Measurements from ENCODE around the gene LRRC37A.
"Not testable (repeated sequence)": the region's sequence is repeated elsewhere in the genome, so short reads cannot be mapped to it uniquely, and the experiment has no call there.

LRRC37A gene

GRCh38 chr17:46273541-46274236 lies 21.2 kb upstream of the LRRC37A start:
- no peak overlapping the region for H2AFZ ChIP-seq (ENCODE audit: low read depth, low read length)
- no peaks in the 10 kb centered on the region for H3K4me1 ChIP-seq (ENCODE audit: insufficient read depth, low read length)
- peaks cover 11% of the 10 kb centered on the region for H3K27me3 ChIP-seq (ENCODE audit: insufficient read depth, low read length)
- no peaks in the 10 kb centered on the region for H3K9me3 ChIP-seq (ENCODE audit: low read length)
- no peak overlapping the region for H3K4me3 ChIP-seq (ENCODE audit: low read length)
- H3K36me3 ChIP-seq (ENCODE audit: insufficient read depth, low read length), result no peaks in the 10 kb centered on the region

GRCh38 chr17:46274238-46274637 lies 20.7 kb upstream of the LRRC37A start:
- no peak overlapping the region for H3K4me3 ChIP-seq (ENCODE audit: low read length)
- peaks cover 11% of the 10 kb centered on the region for H3K27me3 ChIP-seq (ENCODE audit: insufficient read depth, low read length)
- H2AFZ ChIP-seq (ENCODE audit: low read depth, low read length), result no peak overlapping the region
- no peaks in the 10 kb centered on the region for H3K36me3 ChIP-seq (ENCODE audit: insufficient read depth, low read length)
- H3K9me3 ChIP-seq (ENCODE audit: low read length), result no peaks in the 10 kb centered on the region
- H3K4me1 ChIP-seq (ENCODE audit: insufficient read depth, low read length), result no peaks in the 10 kb centered on the region

DNA sequence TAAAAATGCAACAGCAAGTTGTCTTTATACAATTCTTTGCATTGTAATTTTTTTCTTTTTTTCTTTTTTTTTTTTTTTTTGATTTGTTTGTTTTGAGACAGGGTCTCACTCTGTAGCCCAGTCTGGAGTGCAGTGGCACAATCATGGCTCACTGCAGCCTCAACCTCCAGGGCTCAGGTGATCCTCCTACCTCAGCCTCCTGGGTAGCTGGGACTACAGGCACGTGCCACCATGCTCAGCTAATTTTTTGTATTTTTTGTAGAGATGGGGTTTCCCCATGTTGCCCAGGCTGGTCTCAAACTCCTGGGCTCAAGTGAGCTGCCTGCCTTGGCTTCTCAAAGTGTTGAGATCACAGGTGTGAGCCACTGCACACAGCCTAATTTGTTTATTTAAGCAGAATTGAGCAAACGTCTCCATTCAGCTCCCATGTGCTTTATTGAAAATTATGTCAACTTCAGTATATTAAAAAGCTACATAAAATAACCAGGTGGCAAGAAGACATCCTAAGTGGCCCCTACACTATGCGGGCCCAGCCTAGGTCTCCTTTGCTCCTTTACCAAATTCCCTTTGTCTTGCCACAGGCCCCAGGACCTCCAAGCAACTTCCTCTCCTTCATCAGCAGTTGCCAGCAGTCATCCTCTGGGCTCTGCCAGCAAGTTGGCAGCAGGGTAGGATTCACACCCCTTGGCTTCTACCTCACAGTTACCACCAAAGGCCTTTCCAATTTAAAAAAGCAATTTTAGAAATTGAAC lies 18.0 kb upstream of the LRRC37A start:
- H2AFZ ChIP-seq (ENCODE audit: low read depth, low read length); H3K36me3 ChIP-seq (ENCODE audit: insufficient read depth, low read length); H3K4me1 ChIP-seq (ENCODE audit: insufficient read depth, low read length); H3K9me3 ChIP-seq (ENCODE audit: low read length); H3K4me3 ChIP-seq (ENCODE audit: low read length); H3K27me3 ChIP-seq (ENCODE audit: insufficient read depth, low read length): not testable (repeated sequence)

DNA sequence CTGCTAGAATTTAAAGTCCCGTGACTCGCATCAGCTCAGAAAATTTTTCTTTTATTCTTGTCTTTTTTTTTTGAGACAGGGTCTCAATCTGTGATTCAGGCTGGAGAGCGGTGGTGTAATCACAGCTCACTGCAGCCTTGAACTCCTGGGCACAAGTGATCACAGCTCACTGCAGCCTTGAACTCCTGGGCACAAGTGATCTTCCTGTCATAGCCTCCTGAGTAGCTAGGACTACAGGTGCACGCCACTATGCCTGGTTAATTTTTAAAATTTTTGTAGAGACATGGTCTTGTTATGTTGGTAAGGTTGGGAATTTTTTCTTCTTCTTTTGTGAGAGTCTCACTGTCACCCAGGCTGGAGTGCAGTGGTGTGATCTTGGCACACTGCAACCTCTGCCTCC lies 13.6 kb upstream of the LRRC37A start:
- not testable (repeated sequence) for H3K36me3 ChIP-seq (ENCODE audit: insufficient read depth, low read length); H2AFZ ChIP-seq (ENCODE audit: low read depth, low read length); H3K4me1 ChIP-seq (ENCODE audit: insufficient read depth, low read length); H3K4me3 ChIP-seq (ENCODE audit: low read length); H3K27me3 ChIP-seq (ENCODE audit: insufficient read depth, low read length); H3K9me3 ChIP-seq (ENCODE audit: low read length)

DNA sequence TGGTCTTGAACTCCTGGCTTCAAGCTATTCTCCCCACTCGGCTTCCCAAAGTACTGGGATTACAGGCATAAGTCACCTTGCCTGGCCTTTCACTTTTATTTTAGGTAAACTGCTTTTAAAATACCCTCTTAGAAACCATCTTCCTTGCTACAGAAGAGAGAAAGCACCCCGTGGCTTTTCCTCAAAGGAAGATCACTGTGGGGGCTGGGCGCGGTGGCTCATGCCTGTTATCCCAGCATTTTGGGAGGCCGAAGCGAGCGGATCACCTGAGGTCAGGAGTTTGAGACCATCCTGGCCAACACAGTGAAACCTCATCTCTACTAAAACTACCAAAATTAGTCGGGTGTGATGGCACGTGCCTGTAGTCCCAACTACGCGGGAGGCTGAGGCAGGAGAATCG lies 12.3 kb upstream of the LRRC37A start:
- not testable (repeated sequence) for H2AFZ ChIP-seq (ENCODE audit: low read depth, low read length); H3K4me3 ChIP-seq (ENCODE audit: low read length); H3K36me3 ChIP-seq (ENCODE audit: insufficient read depth, low read length); H3K9me3 ChIP-seq (ENCODE audit: low read length); H3K27me3 ChIP-seq (ENCODE audit: insufficient read depth, low read length); H3K4me1 ChIP-seq (ENCODE audit: insufficient read depth, low read length)

GRCh38 chr17:46284467-46284866 lies 10.5 kb upstream of the LRRC37A start:
- not testable (repeated sequence) for H3K4me1 ChIP-seq (ENCODE audit: insufficient read depth, low read length)

DNA sequence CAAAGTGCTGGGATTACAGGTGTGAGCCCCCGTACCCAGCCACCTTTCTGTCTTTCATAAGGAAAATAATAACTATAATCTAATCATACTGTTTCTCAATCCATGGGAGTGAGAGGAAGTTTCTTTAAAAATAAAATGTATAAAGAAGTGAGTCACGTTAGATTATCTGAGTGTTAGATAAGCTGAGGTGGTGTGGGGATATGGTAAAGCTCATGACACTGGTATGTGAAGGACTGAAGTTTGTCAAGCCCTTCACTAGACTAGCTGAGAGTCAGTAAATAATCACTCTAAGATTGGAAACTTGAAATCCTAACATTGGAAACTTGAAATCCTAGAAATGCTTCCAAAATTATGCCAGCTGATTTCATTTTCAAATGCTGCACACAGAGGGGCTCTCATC lies 9.4 kb upstream of the LRRC37A start:
- not testable (repeated sequence) for H2AFZ ChIP-seq (ENCODE audit: low read depth, low read length); H3K36me3 ChIP-seq (ENCODE audit: insufficient read depth, low read length); H3K27me3 ChIP-seq (ENCODE audit: insufficient read depth, low read length); H3K4me3 ChIP-seq (ENCODE audit: low read length); H3K9me3 ChIP-seq (ENCODE audit: low read length); H3K4me1 ChIP-seq (ENCODE audit: insufficient read depth, low read length)

More at GRCh38 chr17:46284467-46284866, 10.5 kb upstream of the LRRC37A start:
- H3K27me3 ChIP-seq (ENCODE audit: insufficient read depth, low read length); H3K9me3 ChIP-seq (ENCODE audit: low read length); H3K4me3 ChIP-seq (ENCODE audit: low read length); H2AFZ ChIP-seq (ENCODE audit: low read depth, low read length); H3K36me3 ChIP-seq (ENCODE audit: insufficient read depth, low read length): not testable (repeated sequence)

DNA sequence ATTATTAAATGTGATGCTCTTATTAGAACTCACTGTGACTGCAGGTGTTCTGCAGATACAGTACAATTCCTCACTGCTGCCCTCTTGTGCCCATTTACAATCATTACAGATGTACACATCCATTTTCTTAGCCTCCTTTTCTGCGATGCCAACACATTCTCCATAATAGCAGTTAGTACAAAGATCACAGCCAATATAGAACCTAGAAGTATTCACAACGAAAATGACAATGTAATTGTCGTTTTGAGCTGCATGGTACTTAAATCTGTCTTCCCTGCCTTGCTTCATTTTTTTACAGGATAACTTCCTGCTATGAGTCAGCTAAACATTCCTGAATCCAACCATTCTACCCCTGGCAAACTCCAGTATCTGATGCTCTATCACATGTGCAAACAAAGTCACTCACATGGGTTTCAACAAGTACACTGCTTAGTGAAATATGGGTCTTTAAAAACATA lies 8.1 kb upstream of the LRRC37A start:
- not testable (repeated sequence) for H3K9me3 ChIP-seq (ENCODE audit: low read length); H3K4me3 ChIP-seq (ENCODE audit: low read length); H3K4me1 ChIP-seq (ENCODE audit: insufficient read depth, low read length); H3K27me3 ChIP-seq (ENCODE audit: insufficient read depth, low read length); H3K36me3 ChIP-seq (ENCODE audit: insufficient read depth, low read length); H2AFZ ChIP-seq (ENCODE audit: low read depth, low read length)

- not testable (repeated sequence) for H3K9me3 ChIP-seq (ENCODE audit: low read length); H2AFZ ChIP-seq (ENCODE audit: low read depth, low read length); H3K4me3 ChIP-seq (ENCODE audit: low read length); H3K36me3 ChIP-seq (ENCODE audit: insufficient read depth, low read length); H3K4me1 ChIP-seq (ENCODE audit: insufficient read depth, low read length); H3K27me3 ChIP-seq (ENCODE audit: insufficient read depth, low read length)
These were observed 7.3 kb upstream of the LRRC37A start for GRCh38 chr17:46287587-46287986.

DNA sequence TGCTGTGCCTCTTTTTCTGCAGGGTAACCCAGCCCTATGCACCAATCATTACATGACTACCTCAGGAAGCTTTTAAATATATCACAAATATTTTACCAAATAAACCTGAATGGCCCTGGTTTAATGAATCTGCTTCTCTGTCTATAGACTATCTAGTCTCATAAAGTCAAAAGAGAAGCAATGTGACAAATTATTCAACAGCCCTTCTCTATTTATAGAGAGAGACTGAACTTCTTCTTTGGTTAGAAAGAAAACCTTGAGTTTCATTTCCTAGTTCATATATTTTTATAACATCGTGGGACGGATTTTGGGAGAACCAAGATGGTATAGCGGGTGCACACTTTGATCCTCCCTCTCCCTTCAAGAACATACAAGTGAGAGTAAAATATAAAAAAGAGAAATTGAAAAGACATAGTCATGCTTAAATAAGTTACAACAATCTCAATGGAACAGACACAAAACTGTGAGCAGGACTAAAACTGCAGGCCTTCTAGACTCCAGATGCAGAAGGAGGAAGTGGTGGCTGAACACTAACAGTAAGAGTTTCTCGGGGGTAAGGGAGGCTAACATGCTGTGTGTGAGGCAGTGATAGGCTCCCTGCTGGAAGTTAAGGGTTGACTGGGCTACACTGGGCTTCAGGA lies 3.9 kb upstream of the LRRC37A start:
- not testable (repeated sequence) for H3K9me3 ChIP-seq (ENCODE audit: low read length); H2AFZ ChIP-seq (ENCODE audit: low read depth, low read length); H3K27me3 ChIP-seq (ENCODE audit: insufficient read depth, low read length); H3K36me3 ChIP-seq (ENCODE audit: insufficient read depth, low read length); H3K4me3 ChIP-seq (ENCODE audit: low read length); H3K4me1 ChIP-seq (ENCODE audit: insufficient read depth, low read length)

DNA sequence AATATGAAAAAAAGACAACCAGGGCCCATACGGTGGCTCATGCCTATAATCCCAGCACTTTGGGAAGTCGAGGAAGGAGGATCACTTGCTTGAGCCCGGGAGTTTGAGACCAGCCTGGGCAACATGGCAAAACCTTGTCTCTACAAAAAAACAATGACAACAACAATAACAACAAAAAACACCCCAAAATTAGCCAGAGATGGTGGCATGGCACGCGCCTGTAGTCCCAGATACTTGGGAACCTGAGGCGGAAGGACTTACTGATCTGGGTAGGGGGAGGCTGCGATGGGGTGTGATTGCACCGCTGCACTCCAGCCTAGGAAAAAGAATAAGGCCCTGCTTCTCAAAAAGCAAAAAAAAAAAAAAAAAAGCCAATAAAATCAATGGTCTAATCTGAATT lies 3.3 kb upstream of the LRRC37A start:
- not testable (repeated sequence) for H3K9me3 ChIP-seq (ENCODE audit: low read length); H3K4me3 ChIP-seq (ENCODE audit: low read length); H3K36me3 ChIP-seq (ENCODE audit: insufficient read depth, low read length); H3K4me1 ChIP-seq (ENCODE audit: insufficient read depth, low read length); H3K27me3 ChIP-seq (ENCODE audit: insufficient read depth, low read length); H2AFZ ChIP-seq (ENCODE audit: low read depth, low read length)

GRCh38 chr17:46341220-46341619 lies 46.3 kb downstream of the LRRC37A start:
- not testable (repeated sequence) for H3K36me3 ChIP-seq (ENCODE audit: insufficient read depth, low read length); H3K27me3 ChIP-seq (ENCODE audit: insufficient read depth, low read length)

GRCh38 chr17:46342131-46342530 lies 47.2 kb downstream of the LRRC37A start:
- not testable (repeated sequence) for H3K4me3 ChIP-seq (ENCODE audit: low read length); H3K27me3 ChIP-seq (ENCODE audit: insufficient read depth, low read length); H3K36me3 ChIP-seq (ENCODE audit: insufficient read depth, low read length); H2AFZ ChIP-seq (ENCODE audit: low read depth, low read length); H3K9me3 ChIP-seq (ENCODE audit: low read length); H3K4me1 ChIP-seq (ENCODE audit: insufficient read depth, low read length)

More at GRCh38 chr17:46341220-46341619, 46.3 kb downstream of the LRRC37A start:
- not testable (repeated sequence) for H3K9me3 ChIP-seq (ENCODE audit: low read length); H3K4me1 ChIP-seq (ENCODE audit: insufficient read depth, low read length); H2AFZ ChIP-seq (ENCODE audit: low read depth, low read length); H3K4me3 ChIP-seq (ENCODE audit: low read length)

All from neuron (in vitro differentiated cells).